ENCODE data around the gene SERP1.

SERP1 gene

GRCh38 chr3:150581174-150581573, 34.9 kb upstream of the SERP1 start:
- CTCF ChIA-PET = no interaction called here
- no peak for DNase-seq (ENCODE audit: extremely low spot score)
- no peak for TF ChIP-seq CTCF (IDR thresholded peaks at IDR 0.05; ENCODE audit: control extremely low read depth, extremely low read depth, low read depth, missing control alignments)
- POLR2A ChIA-PET = no interaction called here

GRCh38 chr3:150577855-150578254, 31.6 kb upstream of the SERP1 start:
- TF ChIP-seq CTCF (IDR thresholded peaks at IDR 0.05; ENCODE audit: control extremely low read depth, extremely low read depth, low read depth, missing control alignments) = no peak
- no peak for DNase-seq (ENCODE audit: extremely low spot score)
- ChIA-PET CTCF (interaction anchor here (1.6 to 2.6 kb wide), 4 partner anchors 11 to 29 kb away, joined by 3 to 8 read pairs (median 8); no protein-coding TSS in a partner anchor), POLR2A (interaction anchor here (0.6 kb wide), 1 partner anchor 35 kb away, joined by 3 read pairs; no protein-coding TSS in a partner anchor)

- POLR2A ChIA-PET = no interaction called here
- CTCF ChIA-PET = interaction anchor here (0.7 to 2.5 kb wide), 4 partner anchors 9 to 26 kb away, joined by 3 to 6 read pairs (median 4); no protein-coding TSS in a partner anchor
- TF ChIP-seq CTCF (IDR thresholded peaks at IDR 0.05; ENCODE audit: control extremely low read depth, extremely low read depth, low read depth, missing control alignments) = no peak
- no peak for DNase-seq (ENCODE audit: extremely low spot score)
Observed at GRCh38 chr3:150567328-150567727, 21.0 kb upstream of the SERP1 start.

- DNase-seq (ENCODE audit: extremely low spot score) = no peak
- TF ChIP-seq CTCF (IDR thresholded peaks at IDR 0.05; ENCODE audit: control extremely low read depth, extremely low read depth, low read depth, missing control alignments) = no peak
- CTCF ChIA-PET = interaction anchor here (1.6 to 1.8 kb wide), 2 partner anchors 13 to 14 kb away, joined by 3 to 8 read pairs; no protein-coding TSS in a partner anchor
- POLR2A ChIA-PET = no interaction called here
Observed at GRCh38 chr3:150564243-150564642, 17.9 kb upstream of the SERP1 start.

GRCh38 chr3:150557725-150558124, 11.4 kb upstream of the SERP1 start:
- CTCF ChIA-PET = interaction anchor here (0.8 to 1.1 kb wide), 2 partner anchors 10 to 16 kb away, joined by 3 read pairs; no protein-coding TSS in a partner anchor
- POLR2A ChIA-PET = no interaction called here
- TF ChIP-seq CTCF (IDR thresholded peaks at IDR 0.05; ENCODE audit: control extremely low read depth, extremely low read depth, low read depth, missing control alignments) = no peak
- no peak for DNase-seq (ENCODE audit: extremely low spot score)

GRCh38 chr3:150556792-150557191, 10.5 kb upstream of the SERP1 start:
- no peak for DNase-seq (ENCODE audit: extremely low spot score)
- CTCF ChIA-PET = interaction anchor here (1.1 kb wide), 1 partner anchor 9 kb away, joined by 3 read pairs; no protein-coding TSS in a partner anchor
- POLR2A ChIA-PET = no interaction called here
- no peak for TF ChIP-seq CTCF (IDR thresholded peaks at IDR 0.05; ENCODE audit: control extremely low read depth, extremely low read depth, low read depth, missing control alignments)
